IMR-90 (cell line): ENCODE results near the gene CSNK2A2. TPM values are rescaled to one million over a fixed set of nuclear protein-coding genes. Genes with fewer than 3 reads are reported as not detected.

Source experiments
- ATAC-seq: fragments of 200-7000 bp; cut with Tn5 transposase; 2 replicates; pipeline ENCODE4 v1.9.1; 2020; ENCODE audit warnings: low read depth, mild to moderate bottlenecking, moderate library complexity
- BruUV-seq: library from RNA; stranded (reverse); fragments of 400-500 nt; replicated peaks from 2 replicates; lab custom pipeline; 2021; lab: Mats Ljungman, UMichigan
- CTCF ChIA-PET: fragments of 300-600 bp; formaldehyde crosslinking; extraction: SDS; loops from one replicate; lab custom pipeline; 2021; ENCODE audit warnings: antibody characterized with exemption; lab: Yijun Ruan, JAX
- POLR2A ChIA-PET: fragments of 300-600 bp; sonication (Branson Sonifier 250); formaldehyde crosslinking; loops from one replicate; lab custom pipeline; 2022; ENCODE audit warnings: antibody characterized with exemption; ENCODE audit not compliant: unreplicated experiment; lab: Charles Lee
- DNase-seq: peaks from one replicate; pipeline ENCODE4 v3.0.0; 2013
- H2AFZ ChIP-seq: replicated peaks from 2 replicates; pipeline ENCODE3; 2013; ENCODE audit warnings: low read length, mild to moderate bottlenecking; ENCODE audit not compliant: poor library complexity
- H2AK5ac ChIP-seq: 2 replicates; pipeline ENCODE4 v1.6.1; 2013; ENCODE audit warnings: low read depth, low read length, inconsistent platforms
- H2AK9ac ChIP-seq: replicated peaks from 2 replicates; pipeline ENCODE3; 2013; ENCODE audit warnings: mild to moderate bottlenecking, low read depth, low read length, moderate library complexity; ENCODE audit not compliant: poor library complexity
- H2BK120ac ChIP-seq: 2 replicates; pipeline ENCODE4 v1.6.1; 2013; ENCODE audit warnings: low read depth, low read length, inconsistent platforms
- H2BK15ac ChIP-seq: 3 replicates; pipeline ENCODE4 v1.6.1; 2013; ENCODE audit warnings: low read depth, low read length, inconsistent platforms
- H2BK20ac ChIP-seq: 2 replicates; pipeline ENCODE4 v1.6.1; 2013; ENCODE audit warnings: low read depth, mild to moderate bottlenecking, inconsistent platforms, low read length, moderate library complexity
- H2BK5ac ChIP-seq: 2 replicates; pipeline ENCODE4 v1.6.1; 2013; ENCODE audit warnings: mild to moderate bottlenecking, low read depth, low read length, inconsistent platforms; ENCODE audit not compliant: poor library complexity, severe bottlenecking
- H3K14ac ChIP-seq: replicated peaks from 2 replicates; pipeline ENCODE4 v1.6.1; 2013; ENCODE audit warnings: low read depth, low read length, inconsistent platforms
- H3K18ac ChIP-seq: 2 replicates; pipeline ENCODE4 v1.6.1; 2013; ENCODE audit warnings: low read depth, low read length, control low read depth
- H3K23ac ChIP-seq: 2 replicates; pipeline ENCODE4 v1.6.1; 2013; ENCODE audit warnings: low read depth, low read length, inconsistent platforms
- H3K27ac ChIP-seq: 2 replicates; pipeline ENCODE4 v1.5.1; 2013; ENCODE audit warnings: mild to moderate bottlenecking, control low read depth, low read length; ENCODE audit not compliant: insufficient read depth
- H3K27me3 ChIP-seq: 2 replicates; pipeline ENCODE4 v1.6.1; 2013; ENCODE audit warnings: low read length; ENCODE audit not compliant: control insufficient read depth, insufficient read depth
- H3K36me3 ChIP-seq: 2 replicates; pipeline ENCODE4 v1.6.1; 2013; ENCODE audit warnings: low read length, mixed read lengths; ENCODE audit not compliant: control insufficient read depth, insufficient read depth
- H3K4ac ChIP-seq: 2 replicates; pipeline ENCODE4 v1.6.1; 2013; ENCODE audit warnings: low read depth, low read length, inconsistent platforms
- H3K4me1 ChIP-seq: 2 replicates; pipeline ENCODE4 v1.6.1; 2013; ENCODE audit warnings: low read length, mixed read lengths; ENCODE audit not compliant: control insufficient read depth, insufficient read depth
- H3K4me2 ChIP-seq: 2 replicates; pipeline ENCODE4 v1.6.1; 2013; ENCODE audit warnings: low read depth, mild to moderate bottlenecking, control low read depth, low read length, moderate library complexity
- H3K4me3 ChIP-seq: 2 replicates; pipeline ENCODE4 v1.5.1; 2013; ENCODE audit warnings: low read depth, mild to moderate bottlenecking, control low read depth, low read length, moderate library complexity; ENCODE audit not compliant: insufficient read depth
- H3K56ac ChIP-seq: 2 replicates; pipeline ENCODE4 v1.6.1; 2013; ENCODE audit warnings: low read length, inconsistent platforms; ENCODE audit not compliant: insufficient read depth; ENCODE audit errors: extremely low read depth
- H3K79me1 ChIP-seq, 2 experiments: 2 replicates each; pipeline ENCODE4 v1.6.1; 2013; ENCODE audit warnings: low read length in 2 of 2, inconsistent platforms in 1 of 2, low read depth in 1 of 2
- H3K9ac ChIP-seq: 2 replicates; pipeline ENCODE4 v1.6.1; 2013; ENCODE audit warnings: low read depth, low read length, control low read depth
- H3K9me1 ChIP-seq: 2 replicates; pipeline ENCODE4 v1.6.1; 2013; ENCODE audit warnings: low read length, inconsistent platforms; ENCODE audit not compliant: insufficient read depth
- H3K9me3 ChIP-seq: 2 replicates; pipeline ENCODE4 v1.6.1; 2013; ENCODE audit warnings: low read length; ENCODE audit not compliant: control insufficient read depth, insufficient read depth
- H4K20me1 ChIP-seq: 2 replicates; pipeline ENCODE4 v1.6.1; 2013; ENCODE audit warnings: low read length, inconsistent platforms; ENCODE audit not compliant: insufficient read depth
- H4K5ac ChIP-seq: 2 replicates; pipeline ENCODE4 v1.6.1; 2013; ENCODE audit warnings: mild to moderate bottlenecking, low read depth, low read length, control low read depth
- H4K8ac ChIP-seq, 2 experiments: 2 replicates each; pipeline ENCODE4 v1.6.1; 2013; ENCODE audit warnings: low read depth in 2 of 2, low read length in 2 of 2, control low read depth in 1 of 2, inconsistent platforms in 1 of 2
- H4K91ac ChIP-seq: 2 replicates; pipeline ENCODE4 v1.6.1; 2013; ENCODE audit warnings: low read depth, low read length, inconsistent platforms; ENCODE audit not compliant: insufficient read depth
- BHLHE40 ChIP-seq: fragments of 150-350 bp; IDR thresholded peaks from 2 replicates; pipeline ENCODE4 v1.6.1; 2016; ENCODE audit warnings: mild to moderate bottlenecking, low read depth, low read length
- CEBPB ChIP-seq: IDR thresholded peaks from 2 replicates; pipeline ENCODE4 v1.6.1; 2012; ENCODE audit warnings: low read depth, low read length, improper control_type of control experiment
- CTCF ChIP-seq: conservative IDR thresholded peaks from 2 replicates; pipeline ENCODE4 v1.5.1; 2012; ENCODE audit warnings: mild to moderate bottlenecking, low read depth, low read length, improper control_type of control experiment
- ELK1 ChIP-seq: fragments of 150-350 bp; IDR thresholded peaks from 2 replicates; pipeline ENCODE4 v1.6.1; 2016; ENCODE audit warnings: low read depth, mild to moderate bottlenecking, low read length, moderate library complexity, borderline replicate concordance
- MAFK ChIP-seq: IDR thresholded peaks from 2 replicates; pipeline ENCODE4 v1.6.1; 2012; ENCODE audit warnings: low read depth, low read length, improper control_type of control experiment
- MAZ ChIP-seq: IDR thresholded peaks from 2 replicates; pipeline ENCODE4 v1.6.1; 2012; ENCODE audit warnings: low read depth, mild to moderate bottlenecking, low read length, improper control_type of control experiment, moderate library complexity, borderline replicate concordance
- MXI1 ChIP-seq: IDR thresholded peaks from 2 replicates; pipeline ENCODE4 v1.6.1; 2012; ENCODE audit warnings: low read depth, mild to moderate bottlenecking, low read length, moderate library complexity, borderline replicate concordance
- RAD21 ChIP-seq: IDR thresholded peaks from 2 replicates; pipeline ENCODE4 v1.6.1; 2012; ENCODE audit warnings: low read length, improper control_type of control experiment
- whole genome bisulfite sequencing, 2 experiments: methylation state at CpG; one replicate each; pipeline versions ENCODE4 v1.1.5 to v1.1.7; 2013; ENCODE audit warnings: missing lambda C conversion rate in 2 of 2; ENCODE audit not compliant: insufficient read length in 1 of 2; ENCODE audit errors: extremely low coverage in 2 of 2; 5-methylcytosine and 5-hydroxymethylcytosine counted together
- dilution Hi-C: fragments of 300-500 bp; cut with HindIII; formaldehyde crosslinking; loops from one replicate; pipeline ENCODE4 v1.14.3; 2018; ENCODE audit warnings: low sequenced_read_pairs; ENCODE audit not compliant: unreplicated experiment
- in situ Hi-C: fragments of 300-500 bp; cut with MboI; formaldehyde crosslinking; loops from 3 replicates; pipeline ENCODE4 v1.14.3; 2019; ENCODE audit warnings: low sequenced_read_pairs, inconsistent platforms, mixed read lengths
- intact Hi-C: fragments of 100-400 bp; cut with micrococcal nuclease; formaldehyde crosslinking; loops from 2 replicates; pipeline ENCODE4 v1.10.0; 2022
- polyA plus RNA-seq, 3 experiments: library from polyadenylated mRNA; depleted of rRNA; stranded (reverse); fragments of >200 nt; gene quantifications; 2 replicates each; pipeline ENCODE4 v1.2.3, GENCODE V29; 2012; ENCODE audit warnings: low replicate concordance in 1 of 3
- total RNA-seq: library from RNA; depleted of rRNA; stranded (reverse); fragments of >200 nt; gene quantifications from 2 replicates; pipeline ENCODE4 v1.2.3, GENCODE V29; 2012

Gene CSNK2A2
- total and polyA plus RNA-seq, 2 of the 4 experiments (the other 2 are of a cell fraction), result 15.6 to 27.5 TPM

GRCh38 chr16:58148099-58148498, 49.8 kb downstream of the CSNK2A2 start:
- Histone ChIP-seq H4K91ac (no peak overlapping the region), H3K27me3 (peaks cover 6% of the 10 kb centered on the region), H3K79me1 (no peaks in the 10 kb centered on the region), H3K36me3 (no peaks in the 10 kb centered on the region), H3K4me3 (no peak overlapping the region), H3K23ac (no peak overlapping the region), H2BK20ac (no peak overlapping the region), H3K9me3 (no peaks in the 10 kb centered on the region), H2AK9ac (no peak overlapping the region), H3K4ac (no peak overlapping the region), H3K27ac (no peak overlapping the region), H2BK15ac (no peak overlapping the region), H3K18ac (no peak overlapping the region), H2AK5ac (no peak overlapping the region), H3K9ac (no peak overlapping the region), H3K9me1 (no peaks in the 10 kb centered on the region), H2BK5ac (no peak overlapping the region), H2BK120ac (no peak overlapping the region), H3K56ac (no peak overlapping the region), H4K20me1 (no peaks in the 10 kb centered on the region), H4K8ac (no peak overlapping the region), H4K5ac (no peak overlapping the region), H2AFZ (no peak overlapping the region), H3K4me1 (no peaks in the 10 kb centered on the region), H3K14ac (no peak overlapping the region), H3K4me2 (no peak overlapping the region)
- in situ Hi-C loops (no loop called here), dilution Hi-C loops (no loop called here), intact Hi-C loops (no loop called here)
- BruUV-seq, result no TSS peak
- CTCF ChIA-PET, result no interaction called here
- DNase-seq (no peak), ATAC-seq (no peak)
- TF ChIP-seq BHLHE40, result no peak
- TF ChIP-seq ELK1, result no peak
- TF ChIP-seq MXI1, result no peak
- TF ChIP-seq RAD21, result no peak
- no peak for TF ChIP-seq CTCF
- no peak for TF ChIP-seq MAFK
- no peak for TF ChIP-seq MAZ
- no peak for TF ChIP-seq CEBPB
- POLR2A ChIA-PET, result no interaction called here
- no CpG with 5 or more reads among the region's 2 CpGs for WGBS, 2 experiments
